ENCODE measurements around the gene AKAP13.

The AKAP13 gene

DNA sequence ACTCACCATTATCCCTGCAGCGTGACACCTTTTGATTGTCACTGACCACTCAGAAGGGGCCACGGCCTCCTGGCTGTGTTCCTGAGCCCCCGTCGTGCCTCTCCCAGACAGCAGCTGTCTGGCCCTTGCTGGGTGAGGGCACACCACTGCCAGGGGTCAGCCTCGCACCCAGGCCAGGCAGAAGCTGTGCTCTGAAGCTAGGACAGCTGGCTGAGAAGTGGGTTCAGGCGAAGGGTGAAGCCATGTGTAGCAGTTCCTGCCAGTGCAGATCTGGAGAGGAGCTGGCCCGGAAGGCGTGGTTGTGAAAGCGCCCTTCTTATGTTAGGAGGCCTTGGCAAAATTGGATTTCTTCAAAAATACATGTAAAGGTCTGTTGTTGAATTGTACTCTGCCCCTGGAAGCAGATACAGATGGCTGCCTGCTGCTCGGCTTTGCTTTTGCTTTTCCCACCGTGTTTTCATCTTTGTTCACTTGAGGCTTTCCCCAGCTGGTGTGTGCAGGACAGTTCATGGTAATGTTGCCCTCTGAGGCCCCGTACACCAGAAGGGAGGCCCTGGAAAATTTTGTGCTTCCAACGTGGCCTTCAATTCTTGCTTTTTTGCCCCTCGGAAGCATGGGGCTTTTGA lies 365.2 kb downstream of the AKAP13 start:
- H3K27ac Mint-ChIP-seq, result peak overlapping the region; percentile 54 to 74 (median 66)
- H3K4me3 Mint-ChIP-seq, result no peak overlapping the region
- no peaks in the 10 kb centered on the region for H3K9me3 Mint-ChIP-seq
- H3K36me3 Mint-ChIP-seq (ENCODE audit: low read depth), result peaks cover 86% of the 10 kb centered on the region
- peaks cover 66% of the 10 kb centered on the region for H3K4me1 Mint-ChIP-seq
- no peaks in the 10 kb centered on the region for H3K27me3 Mint-ChIP-seq (ENCODE audit: low read depth)
- TF ChIP-seq CTCF (IDR thresholded peaks at IDR 0.05; ENCODE audit: unreplicated experiment in 3 of 3), result no peak

DNA sequence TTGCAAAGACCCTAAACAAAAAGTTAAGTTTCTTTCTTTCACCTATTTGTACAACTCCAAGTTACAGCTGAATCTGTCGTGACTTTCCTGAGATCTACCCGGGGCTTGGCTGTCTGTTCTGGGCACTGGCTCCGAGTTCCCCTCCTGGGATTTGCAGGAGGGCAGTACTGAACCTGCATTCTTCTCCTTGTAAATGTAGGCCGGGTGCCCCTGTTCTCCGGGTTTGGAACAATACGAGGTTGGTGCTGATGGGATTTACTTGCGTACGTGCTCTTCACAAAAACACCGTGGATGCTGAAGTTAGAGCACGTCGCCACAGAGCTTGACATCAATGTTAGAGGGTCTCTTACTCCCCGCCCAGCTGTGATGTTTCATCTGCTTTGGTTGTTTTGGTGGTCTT lies 366.2 kb downstream of the AKAP13 start:
- no peaks in the 10 kb centered on the region for H3K9me3 Mint-ChIP-seq
- H3K27ac Mint-ChIP-seq, result peak overlapping the region; percentile 54 to 74 (median 66)
- H3K27me3 Mint-ChIP-seq (ENCODE audit: low read depth), result no peaks in the 10 kb centered on the region
- peaks cover 76% of the 10 kb centered on the region for H3K36me3 Mint-ChIP-seq (ENCODE audit: low read depth)
- no peak for TF ChIP-seq CTCF (IDR thresholded peaks at IDR 0.05; ENCODE audit: unreplicated experiment in 3 of 3)
- no peak overlapping the region for H3K4me3 Mint-ChIP-seq
- peaks cover 75% of the 10 kb centered on the region for H3K4me1 Mint-ChIP-seq

- peak overlapping the region in 2 of 3 experiments; percentile 26 to 80 for H3K4me3 Mint-ChIP-seq
- H3K9me3 Mint-ChIP-seq, result no peaks in the 10 kb centered on the region
- peaks cover 76% of the 10 kb centered on the region for H3K4me1 Mint-ChIP-seq
- TF ChIP-seq CTCF (IDR thresholded peaks at IDR 0.05; ENCODE audit: unreplicated experiment in 3 of 3), result no peak
- no peaks in the 10 kb centered on the region for H3K27me3 Mint-ChIP-seq (ENCODE audit: low read depth)
- peak overlapping the region; percentile 94 to 97 (median 95) for H3K27ac Mint-ChIP-seq
- peaks cover 60% of the 10 kb centered on the region for H3K36me3 Mint-ChIP-seq (ENCODE audit: low read depth)
These were observed 367.8 kb downstream of the AKAP13 start for GRCh38 chr15:85748176-85748575.

DNA sequence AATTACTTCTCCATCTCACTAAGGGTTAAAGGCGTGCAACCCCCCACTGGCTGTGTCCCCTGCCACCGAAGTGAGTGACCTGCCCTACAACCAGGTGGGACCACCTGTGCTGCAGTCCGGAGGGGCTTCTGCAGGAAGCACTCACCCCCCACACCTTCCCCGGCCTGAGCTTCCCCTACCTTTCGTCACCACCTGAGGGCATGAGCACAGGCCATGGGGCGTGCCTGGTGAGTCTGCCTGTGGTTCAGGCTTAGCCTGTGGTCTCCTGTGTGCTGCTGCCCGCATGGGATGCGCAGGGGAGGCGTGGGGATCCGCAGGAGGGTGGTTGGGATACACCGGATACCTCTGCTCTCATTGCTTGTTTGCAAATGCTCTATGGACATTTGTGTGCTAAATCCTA lies 368.3 kb downstream of the AKAP13 start:
- Mint-ChIP-seq H3K4me3 (peak overlapping the region; percentile 11 to 80 (median 56)), H3K36me3 (ENCODE audit: low read depth) (peaks cover 55% of the 10 kb centered on the region), H3K27ac (peak overlapping the region; percentile 94 to 97 (median 95)), H3K9me3 (no peaks in the 10 kb centered on the region), H3K4me1 (peaks cover 75% of the 10 kb centered on the region), H3K27me3 (ENCODE audit: low read depth) (no peaks in the 10 kb centered on the region)
- no peak for TF ChIP-seq CTCF (IDR thresholded peaks at IDR 0.05; ENCODE audit: unreplicated experiment in 3 of 3)

DNA sequence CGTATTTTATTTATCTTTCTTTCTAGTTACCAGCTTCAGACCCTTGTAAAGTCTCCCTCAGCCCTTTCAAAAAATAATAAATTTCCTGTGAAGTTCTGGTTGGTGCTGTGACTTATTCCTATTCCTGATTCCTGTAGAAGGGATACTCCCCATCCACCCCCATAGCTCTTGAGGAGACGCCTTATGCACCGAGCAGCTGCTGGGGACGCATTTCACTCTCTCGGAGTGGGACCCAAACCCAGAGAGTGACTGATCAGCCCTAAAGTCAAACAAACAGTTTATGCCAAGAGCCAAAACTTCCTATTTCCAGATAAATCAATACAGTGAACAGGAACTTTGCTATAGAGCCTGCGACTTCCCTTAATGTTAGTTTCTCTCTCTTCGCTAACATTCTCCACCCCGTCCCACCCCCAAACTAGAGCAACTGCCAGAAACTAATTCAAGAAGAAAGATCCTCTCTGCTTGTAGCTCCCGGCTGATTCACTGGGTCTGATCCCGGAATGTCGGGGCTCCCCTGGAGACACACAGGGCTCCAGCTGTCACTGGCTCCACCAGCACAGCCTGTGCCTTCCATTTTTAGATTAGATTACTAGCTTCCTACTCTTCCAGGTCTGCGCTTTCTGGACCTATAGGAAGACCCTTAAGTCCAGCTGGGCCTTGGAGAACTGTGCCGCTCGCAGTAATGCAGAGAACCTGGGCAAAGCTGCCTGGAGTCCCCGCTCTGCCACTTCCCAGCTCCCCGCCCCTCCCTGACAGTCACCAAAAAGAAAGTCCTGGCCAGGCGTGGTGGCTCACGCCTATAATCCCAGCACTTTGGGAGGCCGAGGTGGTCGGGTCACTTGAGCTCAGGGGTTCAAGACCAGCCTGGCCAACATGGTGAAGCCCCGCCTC lies 369.1 kb downstream of the AKAP13 start:
- H3K9me3 Mint-ChIP-seq, result no peaks in the 10 kb centered on the region
- H3K4me3 Mint-ChIP-seq, result peak overlapping the region; percentile 37 to 80 (median 56)
- H3K27me3 Mint-ChIP-seq (ENCODE audit: low read depth), result no peaks in the 10 kb centered on the region
- peaks cover 72% of the 10 kb centered on the region for H3K4me1 Mint-ChIP-seq
- peaks cover 51% of the 10 kb centered on the region for H3K36me3 Mint-ChIP-seq (ENCODE audit: low read depth)
- TF ChIP-seq CTCF (IDR thresholded peaks at IDR 0.05; ENCODE audit: unreplicated experiment in 3 of 3), result no peak
- H3K27ac Mint-ChIP-seq, result peak overlapping the region; percentile 94 to 97 (median 95)
